GM10847 (cell line): ENCODE measurements around the gene MACROD2.

Source experiments
- POLR2A ChIP-seq: IDR thresholded peaks from 2 replicates; pipeline ENCODE4 v1.6.1; 2011; ENCODE audit not compliant: insufficient read length; ENCODE audit errors: extremely low read depth

The MACROD2 gene

DNA sequence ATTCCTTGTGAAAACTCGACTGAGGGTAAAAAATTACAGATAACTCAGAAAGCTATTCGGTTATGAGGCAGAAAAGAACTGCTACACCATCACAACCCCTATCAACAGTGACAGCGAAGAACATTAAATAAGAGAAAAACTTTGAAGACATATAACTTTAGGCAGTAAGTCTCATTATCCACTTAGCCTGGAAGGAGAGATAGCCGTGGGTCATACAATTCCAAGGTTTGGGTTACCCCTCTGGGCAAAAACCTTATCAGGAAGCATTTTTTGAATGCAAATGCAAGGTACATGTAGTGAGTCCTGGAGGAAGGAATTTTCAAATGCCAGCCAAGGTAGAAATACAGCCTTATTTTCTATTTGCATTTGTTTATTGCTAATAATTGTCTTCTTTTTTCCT is 212.3 kb downstream of the MACROD2 start:
- no peak for TF ChIP-seq POLR2A

DNA sequence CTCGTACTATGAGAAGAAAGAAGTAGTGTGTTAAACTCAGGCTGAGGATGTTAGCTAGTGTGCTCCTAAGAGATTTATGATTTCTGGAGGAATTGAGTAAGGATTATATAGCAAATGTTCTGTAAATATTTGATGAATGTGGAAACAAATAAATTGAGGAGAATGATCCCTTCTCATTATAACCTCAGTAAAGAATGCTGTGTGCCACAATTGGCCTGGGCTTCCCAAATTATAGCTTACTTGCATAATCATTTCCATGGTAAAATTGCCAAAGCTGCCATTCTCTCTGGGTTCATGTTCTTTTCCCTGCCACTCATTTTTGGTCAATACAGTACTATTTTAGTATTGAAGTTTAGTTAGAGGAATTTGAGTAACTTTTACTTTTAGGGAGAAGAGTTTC is 213.6 kb downstream of the MACROD2 start:
- no peak for TF ChIP-seq POLR2A

DNA sequence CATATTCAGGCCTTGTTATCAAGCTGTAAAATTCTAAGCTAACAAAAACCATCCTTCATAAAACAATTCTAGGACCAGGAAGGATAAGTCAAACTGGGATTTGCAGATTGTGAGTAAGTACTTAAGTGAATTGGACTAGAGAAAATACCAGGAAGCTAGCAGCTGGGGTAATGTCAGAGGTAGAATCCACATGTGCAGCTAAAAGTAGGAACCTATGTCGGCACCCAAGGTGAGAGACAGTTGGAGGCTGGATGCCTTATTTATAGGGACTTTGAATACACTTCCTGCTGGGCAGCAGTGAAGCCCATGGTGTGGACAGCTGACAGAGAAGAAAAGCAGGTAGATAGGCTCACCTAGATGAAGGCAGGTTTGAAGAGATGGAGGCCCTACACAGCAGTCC is 214.8 kb downstream of the MACROD2 start:
- no peak for TF ChIP-seq POLR2A

DNA sequence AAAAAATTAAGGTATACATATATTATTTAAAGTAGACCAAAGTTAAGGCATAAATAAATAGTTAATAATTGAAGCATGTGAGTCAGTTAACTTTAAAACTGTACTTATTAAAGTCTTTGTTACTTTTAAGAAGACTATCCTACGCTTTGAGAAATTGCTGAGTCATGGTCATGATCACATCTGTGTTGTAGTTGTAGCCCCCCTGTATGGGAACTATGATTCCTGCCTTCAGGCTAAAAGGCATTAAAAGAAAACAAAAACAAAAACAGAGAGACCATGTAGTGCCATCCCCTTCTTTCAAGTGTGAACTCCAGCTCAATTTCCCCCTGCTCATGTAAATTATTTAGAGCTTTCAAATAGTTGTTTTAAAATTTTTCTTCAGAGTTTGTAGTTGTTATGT is 218.7 kb downstream of the MACROD2 start:
- no peak for TF ChIP-seq POLR2A

DNA sequence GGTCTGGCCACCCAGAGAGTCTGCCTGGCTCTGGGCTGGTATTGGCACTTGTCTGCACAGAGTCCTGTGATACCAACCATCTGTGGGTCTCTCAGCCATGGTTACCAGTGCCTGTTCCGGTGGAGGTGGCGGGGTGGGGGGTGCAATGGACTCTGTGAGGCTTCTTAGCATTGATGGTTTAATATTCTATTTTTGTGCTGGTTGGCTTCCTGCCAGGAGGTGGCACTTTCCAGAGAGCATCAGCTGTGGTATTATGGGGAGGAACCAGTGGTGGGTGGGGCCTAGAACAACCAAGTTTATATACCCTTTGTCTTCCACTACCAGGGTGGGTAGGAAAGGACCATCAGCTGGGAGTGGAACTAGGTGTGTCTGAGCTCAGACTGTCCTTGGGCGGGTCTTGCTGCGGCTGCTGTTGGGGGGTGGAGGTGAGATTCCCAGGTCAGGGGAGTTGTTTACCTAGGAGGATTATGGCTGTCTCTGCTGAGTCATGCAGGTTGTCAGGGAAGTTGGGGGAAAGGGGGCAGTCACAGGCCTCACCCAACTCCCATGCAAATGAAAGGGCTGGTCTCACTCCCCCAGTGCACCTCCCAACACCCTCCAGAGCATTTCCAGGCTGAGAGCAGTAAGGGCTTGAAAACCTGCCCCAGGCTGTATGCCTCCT is 224.6 kb downstream of the MACROD2 start:
- TF ChIP-seq POLR2A = no peak

DNA sequence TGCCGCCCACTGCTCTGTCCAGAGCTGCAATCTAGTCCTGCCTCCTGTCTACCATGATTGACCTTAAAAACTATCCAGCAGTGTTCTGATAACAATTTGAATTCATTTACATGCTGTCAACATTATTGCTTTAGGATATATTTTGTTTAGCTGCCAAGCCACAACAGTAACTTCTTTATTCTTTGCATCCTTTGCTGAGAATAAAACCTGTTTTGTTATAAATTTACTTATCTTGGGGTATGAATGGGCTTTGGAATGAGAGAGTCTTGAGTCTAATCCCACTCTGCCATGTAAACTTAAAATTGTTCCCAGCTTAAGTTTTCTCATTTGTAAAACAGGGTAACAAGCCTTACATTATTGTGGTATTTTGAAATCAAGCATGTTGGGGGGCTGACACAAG is 225.7 kb downstream of the MACROD2 start:
- no peak for TF ChIP-seq POLR2A

DNA sequence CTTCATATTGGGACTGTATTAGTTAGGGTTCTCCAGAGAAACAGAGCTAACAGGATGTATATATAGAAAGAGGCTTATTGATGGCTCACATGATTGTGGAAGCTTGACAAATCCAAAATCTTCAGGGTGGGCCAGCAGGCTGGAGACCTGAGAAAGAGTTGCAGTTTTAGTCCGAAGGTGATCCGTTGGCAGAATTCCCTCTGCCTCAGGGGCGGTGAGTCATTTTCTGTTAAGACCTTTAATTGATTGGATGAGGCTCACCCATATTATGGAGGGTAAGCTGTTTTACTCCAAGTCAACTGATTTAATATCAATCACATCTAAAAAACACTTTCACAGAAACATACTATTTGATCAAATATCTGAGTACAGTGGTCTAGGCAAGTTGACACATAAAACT is 228.5 kb downstream of the MACROD2 start:
- no peak for TF ChIP-seq POLR2A

DNA sequence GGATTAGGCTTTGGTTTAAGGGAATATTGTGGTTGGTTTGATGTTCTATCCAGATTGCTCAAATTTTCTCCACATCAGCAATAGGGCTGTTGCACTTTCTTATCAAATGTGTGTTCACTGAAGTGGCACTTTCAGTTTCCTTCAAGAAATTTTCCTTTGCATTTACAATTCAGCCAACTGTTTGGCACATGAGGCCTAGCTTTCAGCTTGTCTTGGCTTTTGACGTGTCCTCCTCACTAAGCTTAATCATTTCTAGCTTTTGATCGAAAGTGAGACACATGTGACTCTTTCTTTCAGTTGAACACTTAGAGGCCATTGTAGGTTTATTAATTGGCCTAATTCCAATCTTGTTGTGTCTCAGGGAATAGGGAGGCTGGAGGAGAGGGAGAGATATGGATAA is 237.3 kb downstream of the MACROD2 start:
- no peak for TF ChIP-seq POLR2A

DNA sequence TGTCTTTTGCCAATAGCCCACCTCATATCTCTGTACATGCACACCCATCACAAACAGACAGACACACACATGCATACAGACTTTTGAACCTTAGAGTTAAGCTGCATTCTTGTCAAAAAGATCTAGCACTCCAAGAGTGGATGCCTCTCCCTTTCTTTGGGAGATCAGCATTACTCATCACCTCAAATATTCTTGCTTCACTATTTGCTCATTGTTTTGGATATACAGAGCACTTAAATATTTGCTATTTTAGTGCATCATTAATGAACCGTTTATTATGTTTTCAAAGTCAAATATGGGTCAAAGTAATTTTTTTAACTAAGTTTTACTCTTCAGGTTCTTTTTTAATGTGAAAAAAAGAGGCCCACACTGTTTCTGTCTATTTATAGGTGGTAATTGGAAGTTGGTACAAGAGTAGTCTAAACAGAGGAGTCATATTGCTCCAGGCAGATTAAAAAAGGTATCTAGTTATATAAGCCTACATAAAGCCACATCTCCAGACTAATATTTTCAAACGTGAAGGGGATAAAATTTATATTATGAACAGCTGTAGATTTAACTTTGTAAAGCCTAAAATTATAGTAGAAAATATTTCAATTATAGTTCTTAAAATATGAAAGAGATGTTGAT is 239.5 kb downstream of the MACROD2 start:
- no peak for TF ChIP-seq POLR2A

DNA sequence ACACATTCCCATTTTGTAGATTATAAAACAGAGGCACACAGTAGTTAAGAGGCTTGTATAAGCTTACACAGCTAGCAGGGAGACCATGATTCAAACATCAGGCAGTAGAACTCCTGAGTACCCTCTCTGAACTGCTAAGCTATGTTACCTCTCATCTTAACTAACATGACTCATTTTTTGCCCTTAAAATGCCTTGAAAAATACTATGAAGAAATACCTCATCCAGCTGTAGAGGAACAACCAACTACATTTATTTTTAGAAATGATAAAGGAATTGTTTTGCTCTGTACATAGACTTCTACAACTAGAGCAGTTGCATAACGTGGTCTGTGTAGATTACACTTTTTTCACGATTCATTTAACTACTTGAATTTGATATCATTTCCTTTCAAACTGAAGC is 240.0 kb downstream of the MACROD2 start:
- no peak for TF ChIP-seq POLR2A

DNA sequence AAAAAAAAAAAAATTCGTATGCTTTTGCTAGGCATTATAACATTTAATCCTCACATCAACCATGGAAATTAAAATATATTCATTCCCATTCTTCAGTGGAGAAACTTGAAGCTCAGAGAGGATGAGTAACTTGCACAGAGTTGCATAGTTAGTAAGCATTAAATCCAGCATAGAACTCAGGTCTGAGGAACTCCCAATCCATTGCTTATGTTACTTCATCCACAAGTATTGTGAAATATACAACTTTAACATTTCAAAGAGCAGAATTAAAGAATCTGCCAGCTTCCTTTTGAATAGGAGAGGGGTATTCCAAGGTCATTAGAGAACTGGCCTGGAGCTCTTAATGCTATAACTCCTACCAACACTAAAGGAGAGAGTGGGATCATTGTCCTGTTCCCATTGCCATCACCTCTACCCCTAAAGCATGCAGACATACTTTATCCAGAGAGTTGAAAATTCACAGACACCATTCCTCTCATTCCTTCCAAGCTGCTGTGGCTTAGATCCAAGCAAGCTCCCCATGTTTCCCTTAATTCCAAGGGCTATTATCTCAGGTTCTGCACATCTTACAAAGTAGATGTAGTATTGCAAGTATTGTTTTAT is 250.2 kb downstream of the MACROD2 start:
- TF ChIP-seq POLR2A = no peak

DNA sequence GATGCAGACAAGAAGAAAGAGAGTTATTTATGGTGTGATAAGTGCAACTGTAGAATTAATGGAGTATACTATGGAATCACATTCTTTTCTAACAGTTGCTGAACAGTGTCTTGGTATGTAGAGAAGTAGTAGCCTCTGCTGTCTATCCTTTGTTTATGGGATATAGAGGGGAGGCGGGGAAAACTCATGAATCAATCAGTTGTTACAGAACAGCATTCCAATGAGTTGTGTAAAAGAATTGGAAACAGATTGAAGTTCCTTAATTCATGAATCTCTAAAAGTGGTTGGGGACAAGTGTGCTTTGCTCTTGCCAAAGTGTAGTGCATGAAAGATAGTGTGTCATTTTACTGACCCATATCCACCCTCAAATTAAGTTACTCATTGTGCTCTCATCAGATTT is 264.4 kb downstream of the MACROD2 start:
- TF ChIP-seq POLR2A = no peak

DNA sequence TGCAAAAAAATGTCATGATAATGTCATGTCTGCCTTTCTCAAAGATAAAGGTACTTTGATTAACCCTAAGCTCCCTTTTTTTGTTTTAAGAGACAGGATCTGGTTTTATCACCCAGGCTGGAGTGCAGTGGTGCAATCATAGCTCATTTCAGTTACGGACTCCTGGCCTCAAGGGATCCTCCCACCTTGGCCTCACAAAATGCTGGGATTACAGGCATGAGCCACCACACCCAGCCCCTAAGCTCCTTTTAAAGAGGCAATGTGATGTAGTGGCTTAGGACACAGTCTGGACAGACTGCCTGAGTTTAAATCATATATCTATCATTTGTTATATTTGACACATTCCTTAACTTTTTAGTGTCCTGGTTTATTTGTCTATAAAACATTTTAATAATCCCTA is 265.1 kb downstream of the MACROD2 start:
- no peak for TF ChIP-seq POLR2A

DNA sequence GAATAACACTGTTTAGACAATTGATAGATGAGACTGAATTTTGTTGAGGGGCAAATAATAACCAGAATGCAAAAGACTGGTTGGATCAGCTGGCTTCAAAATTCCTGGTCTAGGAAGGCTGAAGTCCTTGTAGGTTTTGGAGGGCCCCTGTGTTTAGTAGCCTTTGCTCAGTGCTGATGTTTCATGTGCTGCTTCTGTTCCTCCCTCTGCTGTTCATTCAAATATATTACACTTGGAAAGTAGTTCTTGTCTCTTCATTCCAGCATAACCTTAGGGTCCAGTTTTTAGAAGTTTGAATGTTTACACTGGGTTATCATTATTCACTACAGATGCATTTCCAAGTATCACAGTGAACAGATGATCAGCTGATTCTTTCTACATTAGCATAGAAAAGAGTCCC is 269.6 kb downstream of the MACROD2 start:
- no peak for TF ChIP-seq POLR2A

DNA sequence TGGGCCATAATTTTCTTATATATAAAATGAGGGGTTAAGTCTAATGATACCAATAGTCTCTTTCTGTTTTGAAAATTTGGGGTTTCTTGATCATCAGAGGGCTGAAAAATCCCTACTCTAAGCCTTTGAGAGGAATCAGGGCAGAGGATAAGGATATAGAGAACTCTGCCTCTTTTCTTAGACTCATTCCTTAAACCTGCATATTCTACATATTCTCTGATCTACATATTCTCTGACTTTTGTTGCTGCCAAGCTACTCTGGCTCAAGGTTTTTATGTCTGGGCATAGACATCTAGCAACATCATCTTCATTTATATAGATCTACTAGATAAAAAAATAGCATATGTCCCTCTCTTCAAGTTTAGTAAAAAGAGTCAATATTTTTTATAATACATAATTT is 270.9 kb downstream of the MACROD2 start:
- TF ChIP-seq POLR2A = no peak

DNA sequence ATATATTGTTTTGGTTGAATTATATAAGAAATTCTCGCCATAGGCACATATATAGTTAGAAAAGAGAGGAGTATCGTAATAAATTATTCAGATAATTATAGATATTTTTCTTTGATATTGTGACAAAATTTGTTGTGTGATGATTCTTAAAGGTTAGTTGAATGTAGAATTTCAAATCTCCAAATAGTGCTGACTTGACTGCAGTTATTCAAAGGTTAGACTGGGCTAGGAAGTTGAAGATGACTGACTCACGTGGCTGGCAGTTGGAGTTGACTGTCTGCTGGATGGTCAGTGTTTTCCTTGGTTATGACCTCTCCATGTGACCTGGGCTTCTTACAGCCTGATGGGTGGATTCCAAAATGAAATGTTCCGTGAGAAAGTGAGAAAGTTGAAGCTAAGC is 286.8 kb downstream of the MACROD2 start:
- no peak for TF ChIP-seq POLR2A

DNA sequence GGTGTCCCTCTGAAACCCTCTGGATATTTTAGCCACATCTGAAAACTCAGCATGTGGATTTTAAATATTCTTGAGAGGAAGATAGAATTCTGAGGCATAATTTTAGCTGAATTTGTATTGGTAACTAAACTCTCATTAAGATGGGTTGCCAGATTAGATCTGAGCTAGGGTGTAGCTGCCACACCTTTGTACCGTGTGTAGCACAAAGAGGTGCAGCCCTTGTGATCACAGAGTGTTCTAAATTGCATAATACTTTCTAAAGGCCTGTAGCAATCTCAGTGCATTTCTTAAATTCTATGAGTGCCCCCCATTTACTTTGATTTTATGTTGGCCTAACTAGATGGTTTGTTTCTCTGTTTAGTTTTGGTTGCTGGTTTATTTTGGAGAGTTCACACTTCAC is 289.1 kb downstream of the MACROD2 start:
- no peak for TF ChIP-seq POLR2A
